SIG-M5 treated with dmso at 0.1 percent for 504 hours (cell line): ENCODE results near the gene RANBP17.
A peak's percentile ranks its signal among the peaks of the same experiment; 100 is the strongest.

ENCODE experiments used
- DNase-seq: peaks from one replicate; lab custom pipeline; 2025; ENCODE audit not compliant: unreplicated experiment; lab: John Stamatoyannopoulos, UW

The RANBP17 gene

DNA sequence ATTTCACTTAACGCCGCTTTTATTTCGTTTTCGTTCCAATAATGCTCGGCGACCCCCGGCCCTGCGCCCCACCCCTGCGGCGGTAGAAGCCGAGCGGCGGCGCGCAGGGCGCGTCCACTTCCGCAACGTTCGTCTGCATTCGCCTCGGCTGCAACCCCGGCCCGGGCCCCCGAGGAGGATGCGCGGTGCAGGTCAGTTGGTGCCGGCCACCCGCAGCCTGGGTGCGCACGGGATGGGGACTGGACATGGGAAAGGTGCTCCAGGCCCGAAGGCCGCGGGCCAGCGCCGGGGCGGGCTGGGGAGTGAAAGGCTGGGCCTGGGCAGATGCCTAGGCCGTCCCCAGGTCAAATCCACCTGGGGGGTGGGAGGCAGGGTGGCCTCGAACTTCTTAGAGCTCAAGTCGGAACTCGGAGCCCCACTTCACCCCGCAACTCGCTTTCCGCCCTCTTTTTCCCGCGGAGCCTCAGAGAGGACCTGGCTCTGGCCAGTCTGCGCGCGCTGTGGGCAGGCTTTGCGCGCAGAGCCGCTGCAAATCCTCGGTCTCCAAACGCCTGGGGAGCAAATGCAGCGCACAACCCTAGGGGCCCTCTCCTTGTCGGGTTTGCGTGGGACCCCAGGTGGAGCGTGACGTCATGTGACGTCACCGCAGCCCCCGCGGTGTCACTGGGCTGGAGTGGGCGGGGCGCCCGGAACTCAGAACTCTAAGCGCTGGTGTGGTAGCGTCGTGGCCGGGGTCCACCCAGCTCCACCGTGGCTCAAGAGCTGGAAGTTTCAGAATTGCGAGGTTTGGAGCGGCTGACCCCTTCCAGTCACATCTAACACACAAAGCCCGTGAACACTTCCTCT is 450.5 kb downstream of the RANBP17 start:
- DNase-seq = no peak

GRCh38 chr5:171313481-171314206 is 451.8 kb downstream of the RANBP17 start:
- DNase-seq = no peak

GRCh38 chr5:171314728-171315385 is 453.0 kb downstream of the RANBP17 start:
- DNase-seq = no peak

GRCh38 chr5:171315386-171315891 is 453.6 kb downstream of the RANBP17 start:
- no peak for DNase-seq

GRCh38 chr5:171315925-171316257 is 454.1 kb downstream of the RANBP17 start:
- no peak for DNase-seq

DNA sequence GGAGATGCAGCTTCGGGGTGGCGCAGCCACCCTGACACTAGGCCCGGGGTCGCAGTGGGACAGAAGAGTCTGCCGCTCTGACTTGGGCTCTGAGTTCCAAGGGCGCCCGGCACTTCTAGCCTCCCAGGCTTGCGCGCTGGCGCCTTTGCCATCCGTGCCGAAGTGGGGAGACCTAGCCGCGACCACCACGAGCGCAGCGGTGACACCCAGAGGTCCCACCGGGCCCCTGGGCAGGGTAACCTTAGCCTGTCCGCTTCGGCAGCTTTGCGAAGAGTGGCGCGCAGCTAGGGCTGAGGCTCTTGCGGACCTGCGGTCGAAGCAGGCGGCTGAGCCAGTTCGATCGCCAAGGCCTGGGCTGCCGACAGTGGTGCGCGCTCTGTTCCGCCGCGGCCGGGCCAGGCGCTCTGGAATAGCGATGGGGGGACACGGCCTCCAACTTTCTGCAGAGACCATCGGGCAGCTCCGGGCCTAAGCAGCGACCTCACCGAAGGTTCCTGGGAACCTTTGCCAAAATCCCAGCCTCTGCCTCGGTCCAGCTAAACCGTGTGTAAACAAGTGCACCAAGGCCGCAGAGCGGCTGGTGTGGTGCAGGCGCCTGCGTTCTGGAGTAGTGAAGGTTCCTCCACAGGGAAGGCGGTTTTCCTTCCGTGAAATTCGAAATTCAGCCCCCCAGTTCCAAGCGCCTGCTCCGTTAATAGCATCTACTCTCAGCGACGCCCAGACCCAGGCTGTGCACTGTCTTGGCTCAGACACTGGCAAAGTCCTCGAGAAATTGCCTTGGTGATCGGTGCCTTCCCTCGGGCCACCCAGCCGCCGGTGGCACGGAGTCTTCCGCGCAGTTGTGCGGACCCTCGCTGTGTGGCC is 454.7 kb downstream of the RANBP17 start:
- DNase-seq = no peak

DNA sequence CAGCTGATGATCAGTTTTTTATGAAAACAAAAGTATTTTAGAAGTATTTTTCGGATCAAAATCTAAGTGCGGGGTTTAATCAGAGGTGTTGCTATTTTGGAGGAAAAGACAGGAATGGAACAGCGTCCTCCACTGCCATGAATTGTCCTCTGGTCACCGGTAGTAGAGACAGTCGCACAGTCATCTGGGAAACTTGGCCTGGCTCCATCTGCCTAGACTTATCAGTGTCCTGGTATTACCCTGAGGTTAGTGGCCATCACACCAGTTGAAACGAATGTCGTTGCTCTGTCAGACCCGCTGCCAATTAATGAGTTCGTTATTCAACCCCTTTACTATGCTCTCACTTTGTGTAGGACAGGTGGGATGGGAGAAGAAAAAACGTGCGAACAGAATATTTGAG is 455.4 kb downstream of the RANBP17 start:
- DNase-seq = no peak

- no peak for DNase-seq
These were observed 456.2 kb downstream of the RANBP17 start for GRCh38 chr5:171318026-171318425.

GRCh38 chr5:171321447-171321846 is 459.6 kb downstream of the RANBP17 start:
- no peak for DNase-seq

DNA sequence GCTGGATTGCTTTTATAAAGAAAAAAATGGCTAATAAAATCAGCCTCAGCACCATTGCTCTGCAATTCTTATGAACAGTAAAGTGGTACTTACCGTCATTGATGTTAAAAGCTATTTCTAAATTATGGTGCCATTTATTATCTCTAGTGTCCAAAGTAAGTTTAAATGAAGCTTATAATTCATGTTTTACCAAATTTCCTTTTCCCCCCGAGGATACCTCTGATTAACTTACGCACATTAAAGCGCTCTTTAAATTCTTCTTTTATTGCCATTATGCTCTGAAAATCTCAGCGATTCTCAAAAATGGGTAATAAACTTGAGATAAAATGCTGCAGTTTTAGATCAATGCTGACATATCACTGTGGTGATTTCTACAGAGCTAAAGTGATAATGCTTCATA is 460.7 kb downstream of the RANBP17 start:
- no peak for DNase-seq

- no peak for DNase-seq
These were observed 461.2 kb downstream of the RANBP17 start for GRCh38 chr5:171323007-171323406.

GRCh38 chr5:171323806-171324632 is 462.2 kb downstream of the RANBP17 start:
- DNase-seq = peak; percentile 45

GRCh38 chr5:171330021-171330420 is 468.2 kb downstream of the RANBP17 start:
- DNase-seq = no peak

GRCh38 chr5:171335616-171336015 is 473.8 kb downstream of the RANBP17 start:
- DNase-seq = no peak

DNA sequence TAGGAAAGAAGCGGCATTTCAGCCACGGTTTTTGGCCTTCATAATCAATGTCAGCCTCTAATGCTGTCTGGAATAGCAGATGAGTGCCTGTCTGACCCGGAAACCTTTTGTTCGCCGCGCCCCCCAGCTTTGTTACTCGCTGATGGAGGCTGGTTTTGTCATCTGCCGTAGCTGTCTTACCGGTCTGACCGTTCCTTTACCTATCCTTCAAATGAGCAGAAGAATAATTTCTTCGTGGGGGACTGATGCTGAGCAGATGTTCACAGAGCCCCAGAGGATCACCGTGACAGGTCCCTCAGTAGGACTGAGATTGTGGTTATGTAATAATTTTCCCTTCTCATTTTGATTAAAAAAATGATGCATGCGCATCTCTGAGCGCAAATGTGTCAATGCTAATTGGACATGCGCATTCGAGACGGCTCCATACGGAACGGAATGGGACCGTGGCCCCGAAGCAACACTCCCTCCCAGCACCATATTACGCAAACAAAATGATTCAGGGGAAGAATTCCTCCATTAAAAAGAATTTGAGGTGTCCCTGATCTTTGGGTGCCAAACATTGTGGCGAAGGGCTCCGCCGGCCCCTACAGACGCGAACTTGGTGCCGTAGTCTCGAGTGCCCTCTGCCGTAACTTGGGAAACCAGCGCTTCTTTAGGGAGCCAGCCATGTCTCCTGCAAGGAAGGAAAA is 474.8 kb downstream of the RANBP17 start:
- DNase-seq = peak; percentile 4

GRCh38 chr5:171337210-171337569 is 475.4 kb downstream of the RANBP17 start:
- DNase-seq = no peak

DNA sequence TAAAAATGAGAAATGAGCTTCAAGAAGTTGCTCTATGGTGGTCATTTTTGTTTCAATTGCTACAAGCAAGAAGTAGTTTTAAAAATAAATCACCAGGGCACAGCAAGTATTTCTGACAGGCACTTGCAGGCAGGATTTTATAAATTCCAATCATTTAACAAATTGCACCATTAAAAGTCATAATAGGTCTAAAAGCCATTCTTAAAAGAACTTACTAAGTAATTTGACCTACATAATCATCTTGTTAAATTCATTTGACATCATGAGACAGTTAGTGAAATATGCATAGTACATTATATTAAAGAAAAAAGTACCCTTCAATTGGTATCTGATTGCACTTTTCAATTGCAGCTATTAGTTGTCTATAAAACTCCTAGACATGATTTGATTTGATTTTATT is 478.2 kb downstream of the RANBP17 start:
- DNase-seq = no peak

- DNase-seq = no peak
These were observed 478.7 kb downstream of the RANBP17 start for GRCh38 chr5:171340491-171340890.

GRCh38 chr5:171342362-171343111 is 480.7 kb downstream of the RANBP17 start:
- peak; percentile 66 for DNase-seq
